ENCODE results near the gene EFEMP2.

EFEMP2 gene

DNA sequence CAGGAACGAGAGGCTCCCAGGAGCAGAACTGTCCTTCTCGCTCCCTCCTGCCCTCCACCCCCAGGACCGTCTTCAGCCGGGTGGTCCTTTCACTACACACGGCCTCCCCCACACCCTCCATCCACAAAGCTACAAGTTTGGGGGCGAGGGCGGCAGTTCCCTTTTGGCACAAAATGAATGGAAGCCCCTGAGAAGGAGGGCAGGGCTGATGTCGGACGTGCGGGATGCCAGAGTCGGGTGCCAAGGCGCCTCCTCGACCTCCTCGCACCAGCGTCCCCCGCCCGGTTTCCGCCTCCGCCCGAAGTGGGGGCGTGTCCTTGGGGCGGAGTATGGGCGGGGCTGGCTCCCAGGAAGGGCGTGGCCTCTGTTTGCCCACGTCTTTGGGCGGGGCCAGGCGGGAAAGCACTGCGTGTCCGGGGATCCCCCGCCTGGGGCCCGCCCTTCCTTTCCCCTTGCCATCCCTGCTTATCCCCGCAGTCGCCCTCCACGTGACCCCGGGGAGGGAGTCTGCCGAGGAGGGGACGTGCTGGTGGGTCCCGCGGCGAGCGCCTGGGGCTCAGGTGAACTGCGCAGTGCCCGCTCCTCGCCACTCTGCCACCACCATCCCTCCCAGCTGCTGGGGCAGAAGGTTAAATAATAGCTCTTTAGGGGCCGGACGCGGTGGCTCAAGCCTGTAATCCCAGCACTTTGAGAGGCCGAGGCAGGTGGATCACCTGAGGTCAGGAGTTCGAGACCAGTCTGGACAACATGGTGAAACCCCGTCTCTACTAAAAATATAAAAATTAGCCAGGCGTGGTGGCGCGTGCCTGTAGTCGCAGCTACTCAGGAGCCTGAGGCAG is 937 bp upstream of the EFEMP2 start:
- Histone ChIP-seq H3K36me3 (ENCODE audit: control insufficient read depth, insufficient read depth, low read length) (no peaks in the 10 kb centered on the region), H3K4me1 (no peaks in the 10 kb centered on the region), H3K79me2 (no peaks in the 10 kb centered on the region), H2AFZ (peak overlapping the region; percentile 92), H3K9me3 (ENCODE audit: control insufficient read depth, low read length) (no peaks in the 10 kb centered on the region), H3K4me2 (ENCODE audit: low read length) (peak overlapping the region; percentile 86), H3K9ac (no peak overlapping the region), H3K27me3 (ENCODE audit: control insufficient read depth, insufficient read depth, low read length) (no peaks in the 10 kb centered on the region), H3K27ac (peak overlapping the region; percentile 76), H3K4me3 (ENCODE audit: low read depth, low read length) (peak overlapping the region; percentile 60)
- TF ChIP-seq, protein P1, sequence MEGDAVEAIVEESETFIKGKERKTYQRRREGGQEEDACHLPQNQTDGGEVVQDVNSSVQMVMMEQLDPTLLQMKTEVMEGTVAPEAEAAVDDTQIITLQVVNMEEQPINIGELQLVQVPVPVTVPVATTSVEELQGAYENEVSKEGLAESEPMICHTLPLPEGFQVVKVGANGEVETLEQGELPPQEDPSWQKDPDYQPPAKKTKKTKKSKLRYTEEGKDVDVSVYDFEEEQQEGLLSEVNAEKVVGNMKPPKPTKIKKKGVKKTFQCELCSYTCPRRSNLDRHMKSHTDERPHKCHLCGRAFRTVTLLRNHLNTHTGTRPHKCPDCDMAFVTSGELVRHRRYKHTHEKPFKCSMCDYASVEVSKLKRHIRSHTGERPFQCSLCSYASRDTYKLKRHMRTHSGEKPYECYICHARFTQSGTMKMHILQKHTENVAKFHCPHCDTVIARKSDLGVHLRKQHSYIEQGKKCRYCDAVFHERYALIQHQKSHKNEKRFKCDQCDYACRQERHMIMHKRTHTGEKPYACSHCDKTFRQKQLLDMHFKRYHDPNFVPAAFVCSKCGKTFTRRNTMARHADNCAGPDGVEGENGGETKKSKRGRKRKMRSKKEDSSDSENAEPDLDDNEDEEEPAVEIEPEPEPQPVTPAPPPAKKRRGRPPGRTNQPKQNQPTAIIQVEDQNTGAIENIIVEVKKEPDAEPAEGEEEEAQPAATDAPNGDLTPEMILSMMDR (IDR thresholded peaks at IDR 0.05): no peak

DNA sequence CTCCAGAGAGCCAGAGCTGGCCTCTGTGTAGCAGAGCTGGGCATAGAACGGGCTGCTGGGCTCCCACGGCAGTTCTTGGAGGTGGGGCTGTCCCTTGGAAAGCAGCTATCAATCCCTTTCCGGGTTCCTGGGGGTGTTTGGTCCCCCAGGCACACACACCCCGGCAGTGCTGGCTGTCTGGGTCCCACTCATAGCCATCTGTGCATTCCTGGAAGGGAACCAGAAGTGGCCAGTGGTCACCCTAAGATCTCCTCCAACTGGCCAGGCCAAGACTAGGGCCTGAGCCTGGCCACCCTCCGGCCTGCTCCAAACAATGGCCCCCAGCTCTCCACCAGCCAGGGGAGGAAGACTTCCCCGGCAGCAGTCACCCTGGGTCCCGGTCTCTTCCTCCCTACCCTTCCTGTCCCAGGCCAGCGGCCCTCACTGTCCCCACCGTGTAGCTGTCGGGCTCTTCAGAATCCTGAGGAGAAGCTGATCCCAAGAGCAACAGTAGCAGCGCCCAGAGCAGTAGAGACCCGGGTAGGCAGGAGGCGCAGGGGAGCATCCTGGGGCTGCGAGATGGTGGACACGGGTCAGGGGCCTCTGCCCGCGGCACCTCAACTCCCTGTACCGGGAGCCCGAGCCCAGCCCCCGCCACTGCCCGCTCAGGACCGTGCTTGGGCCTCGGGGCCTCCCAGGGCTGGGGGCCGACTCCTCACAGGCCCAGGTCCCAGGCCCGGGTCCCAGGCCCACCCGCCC is 620 bp downstream of the EFEMP2 start:
- Histone ChIP-seq H3K9ac (no peak overlapping the region), H3K79me2 (no peaks in the 10 kb centered on the region), H3K4me2 (ENCODE audit: low read length) (peak overlapping the region; percentile 59), H3K27ac (peak overlapping the region; percentile 67), H3K4me3 (ENCODE audit: low read depth, low read length) (peak overlapping the region; percentile 40), H3K27me3 (ENCODE audit: control insufficient read depth, insufficient read depth, low read length) (no peaks in the 10 kb centered on the region), H3K9me3 (ENCODE audit: control insufficient read depth, low read length) (no peaks in the 10 kb centered on the region), H3K36me3 (ENCODE audit: control insufficient read depth, insufficient read depth, low read length) (no peaks in the 10 kb centered on the region), H2AFZ (peak overlapping the region; percentile 84), H3K4me1 (no peaks in the 10 kb centered on the region)
- TF ChIP-seq, protein P1 (IDR thresholded peaks at IDR 0.05): no peak

DNA sequence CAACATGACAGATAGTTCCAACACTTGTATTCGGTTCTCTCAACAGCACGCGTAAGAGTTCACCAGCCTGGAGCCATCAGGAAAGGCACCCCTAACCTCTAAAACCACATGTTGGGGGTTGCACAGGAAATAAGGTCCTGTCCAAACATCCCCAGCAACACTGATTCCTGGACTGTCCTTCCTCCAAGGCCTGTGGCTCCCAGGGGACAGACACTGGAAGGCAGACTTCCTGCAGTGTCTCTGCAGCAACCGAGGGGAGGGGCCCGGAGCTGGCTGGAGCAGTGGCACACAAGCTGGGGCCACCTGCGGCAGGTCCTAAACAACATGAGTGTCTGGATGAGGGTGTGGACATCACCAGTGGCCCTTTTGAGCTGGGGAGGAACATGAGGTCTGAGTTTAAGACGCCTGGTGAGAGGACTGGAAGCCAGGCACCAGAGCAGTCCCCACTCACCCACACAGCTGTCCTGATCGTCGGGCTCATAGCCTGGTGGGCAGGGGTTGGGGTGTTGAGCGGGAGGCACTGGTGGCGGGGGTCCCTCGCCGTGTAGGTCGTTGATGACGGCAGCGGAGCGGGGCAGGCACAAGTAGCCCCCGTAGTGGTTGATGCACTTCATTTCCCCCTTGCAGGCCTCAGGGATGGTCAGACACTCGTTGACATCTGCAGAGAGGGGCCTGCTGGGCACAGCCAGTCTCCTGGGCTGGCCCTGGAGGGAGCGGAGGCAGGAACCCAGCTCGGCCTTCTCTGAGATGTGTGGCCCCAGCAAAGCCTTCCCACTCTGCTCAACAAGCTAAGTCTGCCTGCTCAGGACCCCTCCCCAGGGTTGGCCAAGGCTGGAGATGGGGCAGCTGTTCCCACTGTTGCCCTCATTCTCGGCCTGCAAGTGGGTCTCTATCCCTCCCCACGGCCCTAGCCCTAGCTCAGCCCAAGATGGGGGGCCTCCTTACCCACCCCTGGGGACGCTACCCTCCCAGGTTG is 1.6 kb downstream of the EFEMP2 start:
- Histone ChIP-seq H3K9ac (no peak overlapping the region), H3K4me1 (no peaks in the 10 kb centered on the region), H3K9me3 (ENCODE audit: control insufficient read depth, low read length) (no peaks in the 10 kb centered on the region), H3K27ac (peak overlapping the region; percentile 67), H3K4me3 (ENCODE audit: low read depth, low read length) (no peak overlapping the region), H3K36me3 (ENCODE audit: control insufficient read depth, insufficient read depth, low read length) (no peaks in the 10 kb centered on the region), H3K79me2 (no peaks in the 10 kb centered on the region), H3K27me3 (ENCODE audit: control insufficient read depth, insufficient read depth, low read length) (no peaks in the 10 kb centered on the region), H3K4me2 (ENCODE audit: low read length) (no peak overlapping the region), H2AFZ (no peak overlapping the region)
- TF ChIP-seq, protein P1 (IDR thresholded peaks at IDR 0.05): no peak

DNA sequence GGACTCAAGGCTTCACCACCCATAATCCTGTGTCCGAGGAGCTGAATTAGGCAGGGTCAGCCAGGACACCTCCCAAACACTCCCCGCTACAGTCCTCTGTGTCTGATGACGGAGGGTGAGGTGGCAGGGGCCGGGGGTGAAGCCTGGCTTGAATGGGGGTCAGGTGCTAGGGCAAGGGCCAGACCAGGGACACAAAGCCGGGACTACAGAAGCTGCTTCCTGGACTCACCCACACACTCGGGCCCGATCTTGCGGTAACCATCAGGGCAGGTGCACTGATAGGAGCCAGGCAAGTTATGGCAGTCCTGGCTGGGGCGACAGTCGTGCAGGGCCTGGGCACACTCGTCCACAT is 2.3 kb downstream of the EFEMP2 start:
- no peaks in the 10 kb centered on the region for H3K27me3 ChIP-seq (ENCODE audit: control insufficient read depth, insufficient read depth, low read length)
- H3K9me3 ChIP-seq (ENCODE audit: control insufficient read depth, low read length): no peaks in the 10 kb centered on the region
- H3K27ac ChIP-seq: no peak overlapping the region
- H2AFZ ChIP-seq: no peak overlapping the region
- TF ChIP-seq, protein P1 (IDR thresholded peaks at IDR 0.05): no peak
- no peaks in the 10 kb centered on the region for H3K36me3 ChIP-seq (ENCODE audit: control insufficient read depth, insufficient read depth, low read length)
- no peaks in the 10 kb centered on the region for H3K4me1 ChIP-seq
- no peak overlapping the region for H3K9ac ChIP-seq
- no peak overlapping the region for H3K4me2 ChIP-seq (ENCODE audit: low read length)
- no peaks in the 10 kb centered on the region for H3K79me2 ChIP-seq
- no peak overlapping the region for H3K4me3 ChIP-seq (ENCODE audit: low read depth, low read length)
